Dermis microvascular lymphatic vessel endothelial cell (primary cell): ENCODE measurements around the gene MAPK8IP3. TPM values are rescaled to one million over a fixed set of nuclear protein-coding genes. Genes with fewer than 3 reads are reported as not detected.
"Not testable (repeated sequence)": the region's sequence is repeated elsewhere in the genome, so short reads cannot be mapped to it uniquely, and the experiment has no call there.

Experiments used
- DNase-seq, 2 donors: peaks; one replicate each; pipeline versions ENCODE4 v3.0.0 to v3.0.0-alpha.2; 2010; ENCODE audit warnings: low read depth in 2 of 2
- total RNA-seq: library from RNA; depleted of rRNA; stranded (reverse); fragments of >200 nt; gene quantifications from 2 replicates; pipeline ENCODE4 v1.2.1, GENCODE V29; 2014

Gene MAPK8IP3
- total RNA-seq, 1 donor from 2014 or later = 13.9 TPM

DNA sequence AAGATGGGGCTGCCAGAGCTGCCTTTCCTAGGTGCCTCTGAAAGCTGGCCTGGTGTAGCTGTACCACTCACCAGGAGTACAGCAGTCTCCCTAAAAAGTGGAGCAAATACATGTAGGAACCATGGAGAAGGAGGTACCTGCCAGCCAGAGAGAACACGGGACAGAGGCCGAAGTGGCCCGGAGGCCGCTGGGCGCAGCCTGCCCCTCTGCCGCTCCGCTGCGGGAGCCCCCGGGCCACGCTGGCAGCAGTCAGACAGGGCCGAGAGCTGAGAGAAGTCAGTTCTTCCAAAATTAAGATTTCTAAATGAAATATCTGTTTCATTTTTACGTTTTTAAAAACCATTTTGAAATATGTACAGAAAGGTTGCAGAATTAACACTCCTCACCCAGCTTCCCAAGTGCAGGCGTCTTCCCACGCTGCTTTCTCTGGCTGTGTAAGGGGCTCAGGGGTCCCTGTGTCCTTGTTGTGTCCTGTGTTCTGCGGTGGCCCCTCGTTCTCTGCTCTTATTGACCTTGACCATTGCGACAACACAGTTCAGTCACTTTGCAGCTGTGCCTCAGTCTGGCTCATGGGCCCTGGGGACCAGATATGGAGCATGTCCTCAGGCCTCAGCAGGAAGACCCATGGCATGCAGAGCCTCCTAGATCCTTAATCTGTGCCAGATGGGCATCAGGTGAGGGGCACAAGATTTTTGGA is 5.0 kb downstream of the MAPK8IP3 start:
- DNase-seq = no peak

DNA sequence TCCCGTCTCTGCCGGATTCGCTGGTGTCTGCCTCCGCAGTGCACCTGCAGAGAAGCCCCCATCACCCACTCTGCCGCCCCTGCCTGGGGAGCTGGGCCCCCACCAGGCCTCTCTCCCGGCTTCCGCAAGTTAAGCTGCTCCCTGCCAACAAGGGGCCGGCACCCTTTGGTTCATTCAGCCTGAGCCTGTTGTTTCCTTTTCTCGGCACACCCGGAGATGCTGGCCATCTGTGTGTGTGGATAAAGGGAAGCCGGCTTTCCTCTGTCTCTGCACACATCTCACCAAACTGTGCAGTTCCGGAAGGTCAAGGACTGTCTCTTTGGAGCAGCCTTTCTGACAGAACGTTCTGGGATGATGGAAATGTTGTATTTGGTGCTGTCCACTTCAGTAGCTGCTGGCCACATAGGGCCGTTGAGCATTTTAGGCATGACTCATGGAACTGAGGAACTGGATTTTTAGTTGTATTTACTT is 6.8 kb downstream of the MAPK8IP3 start:
- peak in 1 of 2 donors; percentile 69 for DNase-seq

DNA sequence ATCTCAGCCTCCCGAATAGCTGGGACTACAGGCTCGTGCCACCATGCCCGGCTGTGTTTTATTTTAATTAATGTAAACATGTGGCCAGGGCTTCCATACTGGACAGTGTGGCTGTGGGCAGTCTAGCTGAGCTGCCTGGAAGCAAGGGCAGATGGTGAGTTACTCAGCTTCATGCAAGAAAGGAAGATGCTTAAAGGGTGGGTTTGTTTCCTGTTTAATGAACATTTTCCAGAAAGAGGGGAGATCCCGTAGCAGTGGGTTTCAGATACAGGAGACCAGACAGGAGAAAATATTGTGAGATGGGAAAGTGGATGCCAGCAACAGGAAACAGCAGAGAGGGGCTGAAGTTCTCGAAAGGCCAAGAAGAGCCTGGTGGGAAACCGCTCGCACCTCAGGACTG is 7.3 kb downstream of the MAPK8IP3 start:
- no peak for DNase-seq

DNA sequence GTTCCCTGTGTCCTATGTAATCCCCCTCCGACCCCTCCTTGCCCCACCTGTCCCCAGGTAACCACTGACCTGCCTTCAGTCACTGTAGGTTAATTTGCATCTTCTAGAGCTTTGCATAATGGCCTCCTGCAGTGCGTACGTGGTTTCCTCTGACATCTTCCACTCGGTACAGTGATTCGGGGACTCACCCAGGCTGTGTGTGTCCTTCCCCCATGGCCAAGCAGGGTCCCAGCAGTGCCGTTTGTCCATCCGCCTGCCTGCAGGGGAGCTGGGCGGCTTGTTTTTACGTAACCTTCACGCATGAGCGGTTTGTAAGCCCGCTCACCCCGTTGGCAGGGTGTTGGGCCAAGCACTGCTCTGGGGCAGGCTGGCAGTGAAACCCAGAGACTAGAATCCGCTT is 7.9 kb downstream of the MAPK8IP3 start:
- no peak for DNase-seq

DNA sequence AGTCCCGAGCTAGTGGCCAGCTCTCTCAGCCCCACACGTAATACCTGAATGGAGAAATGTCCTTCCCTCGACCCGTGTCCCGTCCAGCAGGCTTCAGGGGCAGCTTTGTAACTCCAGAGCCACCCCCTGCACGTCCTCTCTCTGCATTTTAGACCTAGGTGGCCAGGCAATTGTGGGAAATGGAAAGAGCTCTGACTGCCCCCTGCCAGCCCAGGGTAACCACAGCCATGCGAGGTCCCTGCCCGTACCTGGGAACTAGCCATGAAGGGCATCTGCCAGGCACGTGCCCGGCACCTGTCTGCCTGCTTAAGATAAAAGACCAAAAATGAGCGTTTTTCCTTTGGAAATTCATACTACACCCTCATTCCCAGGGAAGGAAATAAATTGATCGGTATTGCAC is 9.2 kb downstream of the MAPK8IP3 start:
- no peak for DNase-seq

DNA sequence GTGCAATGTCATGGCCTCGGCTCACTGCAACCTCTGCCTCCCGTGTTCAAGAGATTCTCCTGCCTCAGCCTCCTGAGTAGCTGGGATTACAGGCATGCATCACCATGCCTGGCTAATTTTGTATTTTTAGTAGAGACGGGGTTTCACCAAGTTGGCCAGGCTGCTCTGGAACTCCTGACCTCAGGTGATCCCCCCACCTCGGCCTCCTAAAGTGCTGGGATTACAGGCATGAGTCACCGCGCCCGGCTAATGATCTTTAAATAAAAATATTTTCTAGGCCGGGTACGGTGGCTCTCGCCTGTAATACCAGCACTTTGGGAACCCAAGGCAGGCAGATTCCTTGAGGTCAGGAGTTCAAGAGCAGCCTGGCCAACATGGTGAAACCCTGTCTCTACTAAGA is 12.2 kb downstream of the MAPK8IP3 start:
- not testable (repeated sequence) for DNase-seq

DNA sequence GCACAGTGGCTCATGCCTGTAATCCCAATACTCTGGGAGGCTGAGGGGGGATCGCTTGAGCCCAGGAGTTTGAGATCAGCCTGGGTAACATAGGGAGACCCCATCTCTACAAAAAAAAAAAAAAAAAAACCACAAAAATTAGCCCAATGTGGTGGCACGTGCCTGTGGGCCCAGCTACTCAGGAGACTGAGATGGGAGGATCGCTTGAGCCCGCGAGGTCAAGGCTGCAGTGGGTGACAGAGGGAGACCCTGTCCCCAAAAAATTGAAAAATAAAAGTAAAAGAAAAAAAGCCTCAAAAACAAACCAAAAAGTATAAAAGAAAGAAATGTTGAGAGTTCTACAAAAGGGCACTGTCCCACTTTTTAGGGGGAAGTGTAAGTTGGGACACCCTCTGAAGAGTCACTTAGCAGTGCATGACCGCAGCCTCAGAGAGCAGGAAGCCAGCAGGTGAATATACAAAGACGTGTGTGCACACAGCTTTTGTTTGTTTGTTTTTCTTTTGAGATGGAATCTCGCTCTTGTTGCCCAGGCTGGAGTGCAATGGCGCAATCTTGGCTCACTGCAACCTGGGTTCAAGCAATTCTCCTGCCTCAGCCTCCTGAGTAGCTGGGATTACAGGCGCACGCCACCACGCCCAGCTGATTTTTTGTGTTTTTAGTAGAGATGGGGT is 13.7 kb downstream of the MAPK8IP3 start:
- DNase-seq = not testable (repeated sequence)

DNA sequence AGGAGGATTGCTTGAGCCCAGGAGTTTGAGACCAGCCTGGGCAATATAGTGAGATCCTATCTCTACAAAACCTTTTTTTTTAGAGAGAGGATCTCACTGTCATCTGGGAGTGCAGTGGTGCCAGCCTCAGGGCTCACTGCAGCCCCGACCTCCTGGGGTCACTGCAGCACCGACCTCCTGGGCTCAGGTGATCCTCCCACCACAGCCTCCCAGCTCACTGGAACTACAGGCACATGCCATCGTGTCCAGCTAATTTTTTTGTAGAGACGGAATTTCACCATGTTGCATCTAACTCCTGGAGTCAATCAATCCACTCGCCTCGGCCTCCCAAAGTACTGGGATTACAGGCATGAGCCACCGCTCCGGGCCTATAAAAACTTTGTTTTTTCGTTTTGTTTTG is 15.4 kb downstream of the MAPK8IP3 start:
- no peak for DNase-seq

DNA sequence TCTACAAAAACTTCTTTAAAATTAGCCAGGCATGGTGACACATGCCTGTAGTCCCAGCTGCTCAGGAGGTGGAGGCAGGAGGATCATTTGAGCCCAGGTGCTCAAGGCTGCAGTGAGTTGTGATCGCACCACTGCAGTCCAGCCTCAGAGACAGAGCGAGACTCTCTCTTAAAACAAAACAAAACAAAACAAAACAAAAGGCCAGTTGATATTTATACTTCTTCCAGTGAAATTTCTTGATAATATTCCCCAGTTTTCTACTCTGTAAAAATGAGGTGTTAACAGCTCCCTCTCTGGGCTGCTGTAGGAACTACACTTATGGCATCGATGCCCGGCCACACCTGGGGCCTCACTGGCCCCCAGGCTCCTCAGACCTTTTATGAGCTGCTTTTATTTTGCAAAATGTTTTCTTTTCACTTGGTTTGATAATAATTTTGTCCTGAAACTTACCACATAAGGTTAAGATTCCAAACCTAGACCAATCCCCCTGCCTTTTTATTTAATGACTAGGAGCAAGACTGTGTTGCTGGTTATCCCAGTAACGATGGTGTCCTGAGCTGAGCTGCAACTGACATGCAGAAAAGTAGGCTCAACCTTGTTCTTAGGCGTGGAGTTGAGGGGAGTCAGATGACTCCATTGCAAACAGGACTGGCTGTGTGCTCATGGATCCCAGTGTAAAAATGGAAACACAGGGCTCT is 17.6 kb downstream of the MAPK8IP3 start:
- peak in 1 of 2 donors; percentile 58 for DNase-seq

DNA sequence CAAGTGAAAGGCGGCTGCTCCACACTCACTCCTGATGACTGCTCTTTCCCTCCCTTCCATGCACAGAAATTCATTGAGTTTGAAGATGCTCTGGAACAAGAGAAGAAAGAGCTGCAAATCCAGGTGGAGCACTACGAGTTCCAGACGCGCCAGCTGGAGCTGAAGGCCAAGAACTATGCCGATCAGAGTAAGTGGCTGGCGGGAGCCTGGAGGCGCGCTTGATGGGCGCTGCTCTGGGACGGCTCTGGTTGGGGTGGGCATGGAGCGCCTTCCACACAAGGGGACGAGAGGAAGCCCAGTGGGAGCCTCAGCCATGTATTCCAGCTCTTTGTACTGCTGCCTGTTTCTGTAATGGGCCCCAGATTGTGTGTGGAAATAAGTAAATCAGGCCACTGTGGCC is 18.5 kb downstream of the MAPK8IP3 start:
- DNase-seq = no peak

DNA sequence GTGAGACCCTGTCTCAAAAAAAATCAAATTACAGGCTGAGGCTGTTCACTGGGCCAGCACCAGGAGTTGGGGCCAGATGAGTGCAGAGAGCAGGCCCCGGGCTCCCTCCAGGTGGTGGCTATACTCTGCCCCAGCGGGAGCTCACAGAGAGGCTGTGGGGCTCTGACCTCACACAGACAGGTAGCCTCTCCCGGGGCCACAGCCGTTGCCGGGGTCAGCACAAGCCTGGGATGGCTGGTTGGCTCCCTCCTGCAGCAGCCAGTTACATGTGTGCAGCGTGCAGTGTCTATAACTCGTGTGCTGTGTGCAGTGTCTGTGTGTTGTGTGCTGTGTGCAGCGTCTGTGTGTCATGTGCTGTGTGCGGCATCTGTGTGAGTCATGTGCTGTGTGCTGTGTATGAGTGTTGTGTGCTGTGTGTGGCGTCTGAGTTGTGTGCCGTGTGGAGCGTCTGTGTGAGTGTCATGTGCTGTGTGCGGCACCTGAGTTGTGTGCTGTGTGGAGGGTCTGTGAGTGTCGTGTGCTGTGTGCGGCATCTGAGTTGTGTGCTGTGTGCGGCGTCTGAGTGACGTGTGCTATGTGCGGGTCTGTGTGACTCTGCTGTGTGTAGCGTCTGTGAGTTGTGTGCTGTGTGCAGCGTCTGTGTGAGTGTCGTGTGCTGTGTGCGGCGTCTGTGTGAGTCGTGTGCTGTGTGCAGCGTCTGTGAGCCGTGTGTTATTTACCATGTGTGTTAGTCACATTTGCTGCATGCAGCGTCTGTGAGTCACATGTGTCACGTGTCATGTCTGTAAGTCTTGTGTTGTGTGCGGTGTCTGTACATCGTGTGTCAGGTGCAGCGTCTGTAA is 20.9 kb downstream of the MAPK8IP3 start:
- DNase-seq = no peak

DNA sequence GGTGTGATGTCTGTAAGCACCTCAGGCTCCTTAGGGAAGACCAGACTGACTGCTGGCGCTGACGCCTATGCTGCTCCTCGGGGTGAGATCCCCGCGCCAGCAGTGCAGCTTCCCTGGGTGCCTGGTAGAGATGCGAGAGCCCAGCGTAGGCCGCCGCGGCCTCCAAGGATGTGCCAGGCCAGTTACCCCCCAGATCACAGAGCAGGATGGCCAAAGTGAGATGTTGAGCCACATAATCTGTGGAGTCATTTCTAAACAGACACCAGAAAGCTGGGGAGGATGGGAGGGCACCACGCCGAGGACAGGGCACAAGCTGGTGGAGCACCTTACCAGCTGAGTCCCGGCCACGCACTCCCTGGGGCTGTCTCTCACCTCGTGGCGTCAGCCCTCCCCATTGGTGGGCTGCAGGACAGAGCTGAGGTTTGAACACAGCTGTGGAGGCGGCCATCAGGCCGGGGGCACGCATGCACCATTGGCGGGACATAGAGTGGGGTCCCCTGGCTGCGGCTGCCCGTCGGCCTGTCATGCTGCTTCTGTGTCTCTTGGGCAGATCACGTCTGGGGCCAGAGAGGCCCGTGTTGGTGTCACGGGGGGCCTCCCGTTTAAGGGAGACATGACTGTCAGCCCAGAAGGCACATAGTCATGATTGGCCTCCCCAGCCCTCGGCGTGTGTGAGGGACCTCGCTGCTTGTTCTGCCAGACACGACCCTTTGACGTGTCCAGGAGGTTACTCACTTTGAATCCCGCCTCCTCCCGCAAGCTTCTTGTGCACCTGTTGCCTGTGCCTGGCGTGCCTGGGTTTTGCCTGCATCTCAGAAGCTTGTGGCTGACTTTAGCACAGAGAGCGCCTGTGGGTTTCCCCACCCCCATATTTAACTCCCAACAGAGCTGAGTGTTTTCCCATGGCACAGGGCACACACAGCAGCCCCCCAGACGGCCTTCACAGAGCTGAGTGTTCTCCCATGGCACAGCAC is 21.9 kb downstream of the MAPK8IP3 start:
- DNase-seq = no peak

DNA sequence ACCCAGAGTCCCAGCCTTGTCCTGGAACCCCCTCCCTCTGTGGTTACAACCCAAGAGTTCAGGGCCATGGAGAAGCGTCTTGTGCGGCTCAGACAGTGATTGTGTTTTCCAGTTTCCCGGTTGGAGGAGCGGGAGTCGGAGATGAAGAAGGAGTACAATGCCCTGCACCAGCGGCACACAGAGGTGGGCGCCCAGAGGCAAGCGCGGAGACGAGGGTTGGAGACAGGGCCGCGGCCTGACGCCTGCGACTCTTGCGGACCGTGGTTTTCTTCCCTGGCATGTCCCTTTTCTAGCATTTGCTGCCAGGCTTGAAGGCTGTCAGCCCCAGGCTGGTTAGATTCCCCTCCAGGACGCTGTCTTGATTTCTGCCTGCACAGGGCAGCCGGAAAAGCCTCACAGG is 23.0 kb downstream of the MAPK8IP3 start:
- DNase-seq = no peak

DNA sequence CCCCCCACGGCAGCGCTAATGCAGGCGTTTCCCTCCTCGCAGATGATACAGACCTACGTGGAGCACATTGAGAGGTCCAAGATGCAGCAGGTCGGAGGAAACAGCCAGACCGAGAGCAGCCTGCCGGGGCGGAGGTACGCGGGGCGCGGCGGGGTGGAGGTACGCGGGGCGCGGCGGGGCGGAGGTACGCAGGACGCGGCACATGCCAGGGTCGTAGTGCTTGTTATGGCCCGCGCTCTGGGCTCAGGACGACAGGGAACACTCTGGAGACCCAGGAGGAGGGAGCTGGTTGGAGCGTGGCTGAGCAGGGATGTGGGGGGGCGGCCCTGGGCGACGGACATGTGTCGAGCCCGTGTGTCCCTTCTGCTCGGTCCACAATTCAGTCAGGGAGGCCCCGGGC is 23.4 kb downstream of the MAPK8IP3 start:
- DNase-seq = no peak

DNA sequence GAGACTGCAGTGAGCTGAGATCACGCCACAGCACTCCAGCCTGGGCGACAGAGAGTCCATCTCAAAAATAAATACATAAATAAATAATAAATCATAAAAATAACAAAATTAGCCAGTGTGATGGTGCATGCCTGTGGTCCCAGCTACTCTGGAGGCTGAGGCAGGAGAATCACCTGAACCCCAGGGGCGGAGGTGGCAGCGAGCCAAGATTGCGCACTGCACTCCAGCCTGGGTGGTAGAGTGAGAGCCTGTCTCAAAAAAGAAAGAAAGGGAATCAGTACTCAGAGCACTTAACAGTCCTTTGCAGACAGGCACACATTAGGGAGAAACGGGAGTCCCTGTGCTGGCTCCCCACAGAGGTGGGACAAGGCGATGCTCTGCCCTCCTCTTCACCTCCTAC is 25.1 kb downstream of the MAPK8IP3 start:
- no peak for DNase-seq

DNA sequence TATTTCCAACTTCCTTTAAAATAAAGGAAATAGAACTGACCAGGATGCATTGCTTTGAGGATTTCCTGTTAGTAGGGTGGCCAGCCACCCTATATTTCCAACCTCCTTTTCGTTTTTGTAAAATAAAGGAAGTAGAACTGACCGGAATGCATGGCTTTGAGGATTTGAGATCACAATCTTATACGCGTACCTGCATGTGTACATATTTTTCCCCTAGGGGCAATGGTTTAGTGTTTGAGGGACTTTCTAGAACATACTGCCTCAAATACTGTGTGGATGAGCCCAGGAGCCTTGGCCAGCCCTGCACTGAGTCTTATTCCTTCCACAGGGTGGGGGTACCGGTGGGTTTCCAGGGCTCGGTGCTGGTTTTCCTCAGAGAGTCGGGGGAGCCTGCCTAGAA is 25.6 kb downstream of the MAPK8IP3 start:
- no peak for DNase-seq

DNA sequence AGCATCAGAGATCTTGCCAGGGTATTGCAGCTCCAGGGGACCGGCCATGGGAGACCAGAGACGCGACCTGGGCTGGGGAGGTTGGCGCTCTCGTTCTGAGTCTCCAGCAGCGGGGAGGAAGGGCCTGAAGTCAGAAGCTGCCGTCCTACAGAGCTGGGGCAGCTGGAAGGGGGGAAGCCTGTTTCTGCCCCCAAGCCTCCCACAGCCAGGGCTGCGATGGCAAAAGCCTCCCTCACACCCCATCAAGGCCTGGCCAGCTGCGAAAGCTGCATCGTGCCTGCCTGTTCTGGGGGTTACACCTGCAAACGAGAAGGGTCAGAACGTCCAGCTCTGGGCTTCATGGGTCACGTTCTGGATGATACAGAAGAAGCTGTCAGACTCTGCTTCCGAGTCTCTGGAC is 26.1 kb downstream of the MAPK8IP3 start:
- no peak for DNase-seq

DNA sequence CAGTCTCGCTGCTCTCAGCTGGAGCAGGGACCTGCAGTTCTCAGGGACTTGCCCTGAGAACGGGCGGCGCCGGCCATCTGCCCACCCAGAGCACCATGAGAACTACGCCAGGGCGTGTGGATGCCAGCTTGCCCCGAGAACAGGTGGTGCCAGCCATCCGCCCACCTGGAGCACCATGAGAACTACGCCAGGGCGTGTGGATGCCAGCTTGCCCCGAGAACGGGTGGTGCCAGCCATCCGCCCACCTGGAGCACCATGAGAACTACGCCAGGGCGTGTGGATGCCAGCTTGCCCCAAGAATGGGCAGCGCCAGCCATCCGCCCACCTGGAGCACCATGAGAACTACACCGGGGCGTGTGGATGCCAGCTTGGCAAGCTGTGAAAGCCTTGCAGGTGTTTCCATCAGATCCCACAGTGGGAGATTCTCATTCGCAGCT is 26.6 kb downstream of the MAPK8IP3 start:
- not testable (repeated sequence) for DNase-seq

DNA sequence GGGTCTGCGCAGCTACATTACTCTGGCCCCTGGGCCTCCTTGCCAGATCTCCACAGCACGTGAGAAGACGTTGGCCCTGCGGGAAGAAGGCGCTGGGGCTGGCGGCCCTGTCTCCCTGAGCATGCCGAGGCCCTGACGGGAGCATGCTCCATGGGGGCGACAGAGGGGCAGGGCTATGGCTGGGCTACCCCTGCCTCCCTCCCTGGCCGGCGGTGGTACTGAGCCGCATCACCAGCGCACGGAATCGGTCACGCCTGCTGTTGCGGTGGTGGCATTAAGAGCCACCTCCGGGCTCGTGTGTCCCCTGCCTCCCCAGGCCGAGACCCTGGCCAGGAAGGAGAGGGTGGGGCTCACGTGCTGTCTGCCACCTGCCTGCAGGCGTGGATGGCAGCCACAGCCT is 28.1 kb downstream of the MAPK8IP3 start:
- no peak for DNase-seq

DNA sequence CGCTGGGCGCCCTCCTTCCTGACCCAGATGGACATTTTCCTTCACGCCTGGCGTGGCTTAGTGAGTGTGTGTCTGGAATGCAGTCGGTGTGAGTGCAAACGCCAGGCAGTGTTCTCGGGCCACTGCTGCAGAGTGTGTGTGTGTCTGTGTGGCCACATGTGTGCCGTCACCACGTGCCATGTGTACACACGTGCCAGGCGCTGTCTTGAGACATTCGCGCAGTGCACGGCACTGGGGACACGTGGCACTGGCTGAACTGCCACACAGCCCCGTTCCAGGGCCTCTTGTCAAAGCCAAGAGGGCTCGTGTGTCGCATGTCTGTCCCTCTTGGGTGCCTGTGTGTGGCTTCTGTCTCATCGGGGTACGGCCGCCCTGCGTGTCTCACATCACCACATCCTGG is 28.8 kb downstream of the MAPK8IP3 start:
- no peak for DNase-seq
